Activated CD8-positive, alpha-beta memory T cell treated with anti-CD3 and anti-CD28 coated beads, Interleukin-2, amount 50 U/mL, for 1 hour (primary cell): ENCODE measurements around the gene HHLA2.
"Not testable (repeated sequence)": the region's sequence is repeated elsewhere in the genome, so short reads cannot be mapped to it uniquely, and the experiment has no call there.

Experiments
- DNase-seq: peaks from one replicate; pipeline ENCODE4 v3.0.0-alpha.2; 2020; ENCODE audit errors: extremely low read depth

Gene HHLA2, protein sequence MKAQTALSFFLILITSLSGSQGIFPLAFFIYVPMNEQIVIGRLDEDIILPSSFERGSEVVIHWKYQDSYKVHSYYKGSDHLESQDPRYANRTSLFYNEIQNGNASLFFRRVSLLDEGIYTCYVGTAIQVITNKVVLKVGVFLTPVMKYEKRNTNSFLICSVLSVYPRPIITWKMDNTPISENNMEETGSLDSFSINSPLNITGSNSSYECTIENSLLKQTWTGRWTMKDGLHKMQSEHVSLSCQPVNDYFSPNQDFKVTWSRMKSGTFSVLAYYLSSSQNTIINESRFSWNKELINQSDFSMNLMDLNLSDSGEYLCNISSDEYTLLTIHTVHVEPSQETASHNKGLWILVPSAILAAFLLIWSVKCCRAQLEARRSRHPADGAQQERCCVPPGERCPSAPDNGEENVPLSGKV

GRCh38 chr3:108296239-108296638 lies at the start of gene HHLA2:
TSS of gene HHLA2 (plus strand) at chr3:108296548. CDS start at chr3:108351814, 55,266 bp downstream.
- no peak for DNase-seq

DNA sequence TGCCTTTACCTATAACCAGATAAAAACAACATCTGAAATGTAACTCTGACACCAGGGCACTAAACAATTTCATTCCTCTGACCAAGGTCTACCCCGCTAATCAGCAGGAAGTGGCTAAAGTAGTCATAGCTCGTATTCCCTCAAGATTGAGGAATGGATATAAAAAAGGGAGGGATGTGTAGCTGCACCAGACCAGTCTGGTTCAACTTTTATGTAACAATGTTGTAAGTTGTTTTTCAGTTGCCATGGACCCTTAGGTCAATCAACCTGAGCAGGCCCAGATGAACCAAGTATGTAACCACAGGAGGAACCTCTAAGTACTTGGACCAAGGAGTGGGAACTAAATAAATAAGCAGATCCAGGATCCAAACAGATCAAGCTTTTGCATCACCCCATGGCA lies 45.7 kb upstream of the HHLA2 start:
- no peak for DNase-seq

DNA sequence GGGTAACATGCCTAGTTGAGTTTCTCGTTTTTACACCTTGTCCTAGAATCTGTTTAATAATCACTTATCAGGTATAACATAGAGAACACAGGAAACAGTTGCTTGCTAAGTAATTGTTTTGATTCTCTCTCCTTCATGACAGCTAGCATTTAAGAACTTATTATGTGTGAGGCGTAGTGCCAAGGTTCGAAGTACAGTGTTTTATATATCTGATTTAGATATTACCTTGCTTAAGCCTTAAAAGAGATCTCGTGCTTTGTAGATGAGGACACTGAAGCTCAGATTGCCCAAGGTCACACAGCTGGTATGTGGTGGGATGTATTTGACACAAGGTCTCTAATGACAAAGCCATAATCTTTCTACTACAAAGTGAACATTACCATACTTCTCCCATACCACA lies 45.1 kb upstream of the HHLA2 start:
- DNase-seq, result no peak

- no peak for DNase-seq
Observed at GRCh38 chr3:108251844-108252243, 44.5 kb upstream of the HHLA2 start.

- DNase-seq, result no peak
Observed at GRCh38 chr3:108255131-108255530, 41.2 kb upstream of the HHLA2 start.

DNA sequence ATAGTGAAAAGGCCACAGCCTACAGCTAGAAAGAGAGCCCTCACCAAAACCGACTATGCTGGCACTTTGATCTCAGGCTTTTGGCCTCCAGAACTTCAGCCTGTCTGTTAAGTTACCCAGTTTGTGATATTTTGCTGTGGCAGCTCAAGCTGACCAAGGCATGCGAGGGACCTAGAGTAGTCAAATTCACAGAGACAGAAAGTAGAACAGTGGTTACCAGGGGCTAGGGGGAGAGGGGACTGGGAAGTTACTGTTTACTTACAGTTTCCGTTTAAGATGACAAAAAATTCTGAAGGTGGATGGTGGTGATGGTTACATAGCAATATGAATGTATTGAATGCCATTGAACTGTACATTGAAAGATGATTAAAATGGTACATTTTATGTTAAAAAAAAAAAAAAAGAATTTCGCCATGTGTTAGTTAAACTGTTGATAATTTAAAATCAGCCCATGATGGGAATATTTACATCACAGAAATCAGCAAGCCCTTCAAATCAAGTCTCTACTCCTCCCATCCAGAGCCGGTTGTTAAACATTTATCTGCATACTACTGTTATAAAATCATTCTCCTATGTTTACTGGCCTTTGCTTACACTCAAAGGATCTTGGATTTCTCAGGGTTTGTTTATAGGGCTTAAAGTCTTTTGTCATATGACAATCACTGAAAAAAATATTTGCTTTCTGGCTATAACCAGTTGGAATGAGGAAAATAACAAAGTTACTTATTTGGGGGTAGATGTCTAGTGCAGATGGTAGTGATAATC lies 31.6 kb upstream of the HHLA2 start:
- not testable (repeated sequence) for DNase-seq

DNA sequence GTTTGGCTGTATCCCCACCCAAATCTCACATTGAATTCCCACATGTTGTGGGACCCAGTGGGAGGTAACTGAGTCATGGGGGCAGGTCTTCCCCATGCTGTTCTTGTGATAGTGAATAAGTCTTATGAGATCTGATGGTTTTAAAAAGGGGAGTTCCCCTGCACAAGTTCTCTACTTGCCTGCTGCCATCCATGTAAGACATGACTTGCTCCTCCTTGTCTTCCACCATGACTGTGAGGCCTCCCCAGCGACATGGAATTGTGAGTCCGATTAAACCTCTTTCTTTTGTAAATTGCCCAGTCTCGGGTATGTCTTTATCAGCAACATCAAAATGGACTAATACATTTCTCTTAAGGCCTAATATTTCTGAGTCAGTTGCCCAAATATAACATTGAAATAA lies 28.1 kb upstream of the HHLA2 start:
- not testable (repeated sequence) for DNase-seq

GRCh38 chr3:108271626-108272025 lies 24.7 kb upstream of the HHLA2 start:
- no peak for DNase-seq

- DNase-seq, result not testable (repeated sequence)
Observed at GRCh38 chr3:108279066-108279465, 17.3 kb upstream of the HHLA2 start.

DNA sequence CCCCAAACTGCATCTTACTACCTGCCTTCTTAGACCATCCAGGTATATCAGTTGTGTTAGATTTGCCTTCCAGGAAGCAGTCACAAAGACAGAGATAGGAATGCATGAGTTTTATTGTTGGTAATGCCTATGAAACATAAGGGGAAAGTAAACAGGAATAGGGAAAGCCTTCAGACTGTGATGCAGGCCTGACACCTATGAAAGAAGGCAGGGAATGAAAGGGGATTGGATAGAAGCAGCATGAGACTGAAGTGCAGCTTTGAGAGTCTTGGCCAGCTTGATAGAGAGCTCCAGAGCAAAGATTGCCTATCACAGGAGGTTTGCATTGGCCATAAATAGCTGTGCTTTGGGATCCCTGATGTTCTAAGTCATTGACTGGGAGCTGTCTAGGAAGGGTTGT lies 15.9 kb upstream of the HHLA2 start:
- DNase-seq, result no peak

DNA sequence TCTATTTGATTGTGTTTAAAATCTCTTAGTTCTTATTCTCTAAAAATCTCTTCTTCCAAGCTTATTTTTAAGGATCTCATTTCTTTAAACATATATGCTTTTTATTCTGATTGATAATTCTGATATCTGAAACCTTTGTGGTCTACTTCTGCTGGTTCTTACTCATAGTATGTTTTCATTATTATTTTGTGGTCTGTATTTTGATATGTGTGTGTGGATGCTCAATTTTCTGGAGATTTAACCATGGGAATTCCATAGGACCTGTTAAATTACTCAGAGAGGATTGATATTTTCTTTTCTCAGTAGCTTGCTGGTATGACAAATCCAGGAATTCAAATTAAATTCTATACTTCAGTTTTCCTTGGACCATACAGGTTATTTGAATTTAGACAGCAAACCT lies 14.7 kb upstream of the HHLA2 start:
- no peak for DNase-seq

- no peak for DNase-seq
Observed at GRCh38 chr3:108283006-108283405, 13.3 kb upstream of the HHLA2 start.

DNA sequence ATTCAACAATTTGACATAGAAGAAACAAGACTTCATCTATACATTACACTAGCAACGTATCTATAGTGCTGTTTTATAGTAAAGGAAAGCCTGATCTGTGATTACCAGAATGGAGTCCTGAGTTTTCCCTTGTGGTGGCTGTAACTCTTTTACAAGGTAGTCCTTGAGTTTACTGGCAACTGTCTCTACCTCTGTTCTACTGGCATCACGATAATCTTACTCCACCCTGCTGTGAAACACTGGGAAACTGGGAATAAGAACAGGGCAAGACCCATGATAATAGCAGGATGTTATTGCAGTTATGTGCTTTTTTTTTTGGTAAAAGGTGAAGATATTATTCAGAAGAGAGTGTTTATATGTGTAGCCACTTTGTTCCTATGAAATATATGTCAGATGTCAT lies 12.4 kb upstream of the HHLA2 start:
- no peak for DNase-seq

- no peak for DNase-seq
Observed at GRCh38 chr3:108285176-108285575, 11.2 kb upstream of the HHLA2 start.

GRCh38 chr3:108287146-108287545 lies 9.2 kb upstream of the HHLA2 start:
- no peak for DNase-seq

DNA sequence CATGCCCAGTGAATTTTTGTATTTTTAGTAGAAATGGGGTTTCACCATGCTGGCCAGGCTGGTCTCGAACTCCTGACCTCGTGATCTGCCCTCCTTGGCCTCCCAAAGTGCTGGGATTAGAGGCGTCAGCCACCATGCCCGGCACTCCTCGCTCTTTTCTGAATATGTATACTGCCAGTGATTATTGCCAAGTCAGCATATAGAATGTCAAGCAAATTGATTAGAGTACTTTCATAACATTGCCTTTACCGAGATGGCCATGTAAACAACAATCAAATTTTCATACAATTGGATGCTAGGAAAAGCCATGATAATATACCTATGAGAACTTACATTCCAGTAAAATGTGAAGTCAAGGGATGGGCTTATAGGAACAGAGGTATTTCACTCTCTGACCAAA lies 8.2 kb upstream of the HHLA2 start:
- not testable (repeated sequence) for DNase-seq

DNA sequence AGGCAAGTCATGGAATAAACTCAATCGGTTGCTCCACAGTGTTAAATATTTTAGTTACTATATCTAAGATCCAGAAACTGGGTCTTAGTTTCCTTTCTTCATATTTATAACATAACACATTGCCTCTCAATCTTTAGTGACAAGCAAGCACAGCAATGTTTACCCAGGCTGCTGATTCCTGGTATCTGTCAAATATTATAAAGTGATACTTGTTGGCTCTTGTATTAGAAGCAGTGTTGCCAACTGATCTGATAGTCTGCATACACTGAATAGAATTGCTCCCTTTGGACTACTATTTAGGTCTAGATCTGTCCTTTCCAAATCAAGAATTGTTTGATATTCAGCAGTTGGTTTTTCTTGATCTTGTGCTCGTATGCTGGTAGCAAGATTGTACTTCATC lies 7.2 kb upstream of the HHLA2 start:
- DNase-seq, result no peak

- DNase-seq, result no peak
Observed at GRCh38 chr3:108292450-108292849, 3.9 kb upstream of the HHLA2 start.

- DNase-seq, result no peak
Observed at GRCh38 chr3:108292905-108293328, 3.4 kb upstream of the HHLA2 start.

- DNase-seq, result no peak
Observed at GRCh38 chr3:108293858-108294257, 2.5 kb upstream of the HHLA2 start.

- no peak for DNase-seq
Observed at GRCh38 chr3:108295421-108296175, 750 bp upstream of the HHLA2 start.

DNA sequence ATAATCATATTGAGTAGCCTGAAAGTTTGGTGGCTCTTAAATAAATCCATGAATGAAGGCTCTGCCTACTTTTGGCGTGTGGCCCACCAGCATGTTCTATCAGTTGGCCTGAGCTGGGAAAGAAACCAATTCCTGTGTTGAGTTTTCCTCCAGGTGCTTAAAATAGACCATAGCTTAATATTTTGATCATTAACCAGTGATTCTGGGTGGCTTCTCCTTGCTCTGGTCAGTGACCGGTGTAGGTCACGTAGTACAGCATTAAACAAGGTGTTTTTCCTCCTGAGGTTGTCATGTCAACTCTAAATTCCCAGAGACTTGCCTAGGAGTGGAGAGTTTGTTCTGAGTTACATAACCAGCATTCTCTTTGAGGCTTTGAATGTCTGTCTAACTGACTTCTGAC lies 1.3 kb downstream of the HHLA2 start:
- no peak for DNase-seq
